Astrocyte (in vitro differentiated cells and primary cell): ENCODE data around the gene C4orf33. TPM values are rescaled to one million over a fixed set of nuclear protein-coding genes. Genes with fewer than 3 reads are reported as not detected.

Experiments
- DNase-seq: peaks from one replicate; pipeline ENCODE4 v3.0.0-alpha.2; 2010; ENCODE audit warnings: low read depth
- FAIRE-seq: peaks from 2 replicates; lab custom pipeline; 2011; peaks lifted over from hg19 to GRCh38; lab: Jason Lieb, UNC
- H2AFZ ChIP-seq: 2 replicates; pipeline ENCODE4 v1.6.0; 2012; ENCODE audit warnings: low read depth, low read length, inconsistent platforms
- H3K27ac ChIP-seq: 2 replicates; pipeline ENCODE4 v1.5.1; 2011; ENCODE audit warnings: low read depth, low read length, inconsistent platforms
- H3K27me3 ChIP-seq: 2 replicates; pipeline ENCODE4 v1.6.0; 2011; ENCODE audit warnings: low read length, inconsistent platforms; ENCODE audit not compliant: insufficient read depth
- H3K36me3 ChIP-seq: 2 replicates; pipeline ENCODE4 v1.5.1; 2011; ENCODE audit warnings: low read length, inconsistent platforms; ENCODE audit not compliant: insufficient read depth
- H3K4me1 ChIP-seq: 2 replicates; pipeline ENCODE4 v1.5.1; 2011; ENCODE audit warnings: low read length, inconsistent platforms; ENCODE audit not compliant: insufficient read depth
- H3K4me2 ChIP-seq: 2 replicates; pipeline ENCODE4 v1.6.0; 2012; ENCODE audit warnings: low read length, inconsistent platforms
- H3K4me3 ChIP-seq: 2 replicates; pipeline ENCODE4 v1.5.1; 2011; ENCODE audit warnings: low read depth, mild to moderate bottlenecking, low read length, inconsistent platforms; ENCODE audit not compliant: insufficient read depth
- H3K79me2 ChIP-seq: 2 replicates; pipeline ENCODE4 v1.6.0; 2012; ENCODE audit warnings: mild to moderate bottlenecking, low read length, inconsistent platforms; ENCODE audit not compliant: insufficient read depth
- H3K9ac ChIP-seq: 2 replicates; pipeline ENCODE4 v1.6.0; 2012; ENCODE audit warnings: mild to moderate bottlenecking, low read length, inconsistent platforms
- H3K9me3 ChIP-seq: 2 replicates; pipeline ENCODE4 v1.5.1; 2012; ENCODE audit warnings: low read depth, mild to moderate bottlenecking, low read length, inconsistent platforms; ENCODE audit not compliant: insufficient read depth
- H4K20me1 ChIP-seq: 2 replicates; pipeline ENCODE4 v1.6.0; 2012; ENCODE audit warnings: low read length, inconsistent platforms; ENCODE audit not compliant: insufficient read depth
- H3K27ac Mint-ChIP-seq: one replicate; pipeline ENCODE4 v1.8.0; 2021; ENCODE audit warnings: mild to moderate bottlenecking, mixed read lengths; ENCODE audit not compliant: unreplicated experiment
- H3K27me3 Mint-ChIP-seq: one replicate; pipeline ENCODE4 v1.8.0; 2021; ENCODE audit warnings: low read depth, mixed read lengths; ENCODE audit not compliant: unreplicated experiment
- H3K36me3 Mint-ChIP-seq: one replicate; pipeline ENCODE4 v1.8.0; 2021; ENCODE audit warnings: low read depth, mixed read lengths; ENCODE audit not compliant: unreplicated experiment
- H3K4me1 Mint-ChIP-seq: one replicate; pipeline ENCODE4 v1.8.0; 2021; ENCODE audit warnings: low read depth, mixed read lengths; ENCODE audit not compliant: unreplicated experiment
- H3K4me3 Mint-ChIP-seq: one replicate; pipeline ENCODE4 v1.8.0; 2021; ENCODE audit warnings: mild to moderate bottlenecking, moderate library complexity, mixed read lengths; ENCODE audit not compliant: unreplicated experiment
- H3K9me3 Mint-ChIP-seq: one replicate; pipeline ENCODE4 v1.8.0; 2021; ENCODE audit warnings: mild to moderate bottlenecking, mixed read lengths; ENCODE audit not compliant: unreplicated experiment
- EZH2 ChIP-seq: IDR thresholded peaks from 2 replicates; pipeline ENCODE4 v1.6.1; 2012; ENCODE audit warnings: mild to moderate bottlenecking, low read length, inconsistent platforms; ENCODE audit not compliant: insufficient read depth
- total RNA-seq: library from RNA; stranded (reverse); gene quantifications from 2 replicates; pipeline ENCODE4 v1.2.1, GENCODE V29; 2021
- TF ChIP-seq, protein P1 (sequence below): IDR thresholded peaks from 2 replicates; pipeline ENCODE4 v1.5.1; 2011; ENCODE audit warnings: low read depth, mild to moderate bottlenecking, inconsistent platforms, low read length, moderate library complexity; ENCODE audit not compliant: insufficient read depth

The C4orf33 gene
- total RNA-seq, 1 donor from 2014 or later = 10.6 TPM

DNA sequence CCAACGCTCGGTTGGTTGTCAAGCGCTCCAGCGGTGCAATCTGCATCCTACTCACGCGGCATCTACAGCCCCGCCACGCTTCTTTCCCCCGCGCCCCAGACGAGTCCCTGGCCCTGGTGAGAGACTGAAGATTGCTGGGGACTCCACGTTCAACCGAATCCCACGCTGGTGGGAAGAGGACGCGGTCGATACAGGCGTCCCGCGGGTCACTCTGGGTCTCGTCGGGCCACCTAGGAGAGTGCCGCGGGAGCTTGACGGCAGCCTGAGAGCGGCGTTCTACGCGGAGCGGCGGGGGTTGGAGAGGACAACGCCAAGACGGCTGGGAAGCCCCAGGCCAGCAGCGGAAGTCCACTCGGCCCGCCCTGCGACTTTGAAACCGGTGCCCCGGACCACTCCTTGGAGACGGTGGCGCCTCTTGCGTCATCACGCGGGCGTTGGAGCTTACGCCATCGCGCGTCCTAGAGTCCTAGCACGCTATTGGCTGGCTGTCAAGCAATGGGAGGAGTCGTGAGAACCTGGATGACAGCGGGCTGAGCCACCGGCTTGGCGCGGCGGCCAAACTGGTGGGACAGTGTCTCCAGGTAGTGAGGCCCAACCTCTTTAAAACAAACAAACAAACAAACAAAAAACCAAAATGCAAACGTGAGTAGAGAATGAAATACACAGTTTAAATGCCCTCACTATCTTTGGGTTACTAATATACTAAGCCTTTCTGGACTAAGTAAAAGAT is 2.6 kb upstream of the C4orf33 start, which contains the start of gene SCLT1:
TSS of gene SCLT1 (minus strand) at position 349 of the 730 bp plus-strand sequence. CDS start 436 bp downstream, outside the sequence.
- peak within 1 kb of the TSS; percentile 87 for H2AFZ ChIP-seq
- no peak for TF ChIP-seq EZH2
- TF ChIP-seq, protein P1, sequence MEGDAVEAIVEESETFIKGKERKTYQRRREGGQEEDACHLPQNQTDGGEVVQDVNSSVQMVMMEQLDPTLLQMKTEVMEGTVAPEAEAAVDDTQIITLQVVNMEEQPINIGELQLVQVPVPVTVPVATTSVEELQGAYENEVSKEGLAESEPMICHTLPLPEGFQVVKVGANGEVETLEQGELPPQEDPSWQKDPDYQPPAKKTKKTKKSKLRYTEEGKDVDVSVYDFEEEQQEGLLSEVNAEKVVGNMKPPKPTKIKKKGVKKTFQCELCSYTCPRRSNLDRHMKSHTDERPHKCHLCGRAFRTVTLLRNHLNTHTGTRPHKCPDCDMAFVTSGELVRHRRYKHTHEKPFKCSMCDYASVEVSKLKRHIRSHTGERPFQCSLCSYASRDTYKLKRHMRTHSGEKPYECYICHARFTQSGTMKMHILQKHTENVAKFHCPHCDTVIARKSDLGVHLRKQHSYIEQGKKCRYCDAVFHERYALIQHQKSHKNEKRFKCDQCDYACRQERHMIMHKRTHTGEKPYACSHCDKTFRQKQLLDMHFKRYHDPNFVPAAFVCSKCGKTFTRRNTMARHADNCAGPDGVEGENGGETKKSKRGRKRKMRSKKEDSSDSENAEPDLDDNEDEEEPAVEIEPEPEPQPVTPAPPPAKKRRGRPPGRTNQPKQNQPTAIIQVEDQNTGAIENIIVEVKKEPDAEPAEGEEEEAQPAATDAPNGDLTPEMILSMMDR = no peak
- FAIRE-seq = no peak
- H3K4me2 ChIP-seq = peak within 1 kb of the TSS; percentile 83
- Mint-ChIP-seq H3K36me3 (peaks cover 2% of the 10 kb centered on the region), H3K27ac (no peak within 1 kb of the TSS), H3K9me3 (no peaks in the 10 kb centered on the region), H3K27me3 (no peaks in the 10 kb centered on the region), H3K4me3 (no peak within 1 kb of the TSS), H3K4me1 (peaks cover 6% of the 10 kb centered on the region)
- H4K20me1 ChIP-seq = peaks cover 8% of the 10 kb centered on the region
- peaks cover 43% of the 10 kb centered on the region for H3K79me2 ChIP-seq
- peaks cover 6% of the 10 kb centered on the region for H3K4me1 ChIP-seq
- no peaks in the 10 kb centered on the region for H3K9me3 ChIP-seq
- H3K36me3 ChIP-seq = no peaks in the 10 kb centered on the region
- H3K9ac ChIP-seq = peak within 1 kb of the TSS; percentile 97
- H3K4me3 ChIP-seq = peak within 1 kb of the TSS; percentile 99
- no peaks in the 10 kb centered on the region for H3K27me3 ChIP-seq
- peak; percentile 96 for DNase-seq
- peak within 1 kb of the TSS; percentile 97 for H3K27ac ChIP-seq

DNA sequence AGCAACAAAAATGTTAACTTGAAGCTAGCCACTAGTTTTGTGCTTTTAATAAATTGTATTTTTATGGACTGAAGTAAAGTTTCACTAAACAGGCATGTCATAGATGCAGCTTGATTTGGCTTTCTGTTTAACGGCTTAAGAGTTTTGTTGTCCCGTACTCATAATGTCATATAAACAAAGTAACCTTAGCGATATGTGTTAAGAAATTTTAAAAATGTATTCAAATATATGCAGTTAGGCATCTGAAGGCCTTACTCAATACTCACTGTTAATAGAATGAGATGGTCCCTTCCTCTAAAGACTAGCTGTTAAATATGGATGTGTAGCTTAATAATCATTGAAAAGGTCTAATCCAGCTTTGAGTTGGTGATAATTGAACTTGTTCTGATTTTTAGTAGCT is 1.6 kb upstream of the C4orf33 start:
- Mint-ChIP-seq H3K27me3 (no peaks in the 10 kb centered on the region), H3K4me3 (no peak overlapping the region), H3K9me3 (no peaks in the 10 kb centered on the region), H3K4me1 (peaks cover 6% of the 10 kb centered on the region), H3K27ac (no peak overlapping the region), H3K36me3 (no peaks in the 10 kb centered on the region)
- FAIRE-seq = no peak
- Histone ChIP-seq H4K20me1 (peaks cover 8% of the 10 kb centered on the region), H3K79me2 (peaks cover 35% of the 10 kb centered on the region), H3K9me3 (no peaks in the 10 kb centered on the region), H3K4me3 (peak overlapping the region; percentile 99), H2AFZ (no peak overlapping the region), H3K9ac (peak overlapping the region; percentile 97), H3K4me1 (peaks cover 6% of the 10 kb centered on the region), H3K36me3 (no peaks in the 10 kb centered on the region), H3K27ac (no peak overlapping the region), H3K4me2 (peak overlapping the region; percentile 83), H3K27me3 (no peaks in the 10 kb centered on the region)
- no peak for DNase-seq
- TF ChIP-seq, protein P1 = no peak
- no peak for TF ChIP-seq EZH2

DNA sequence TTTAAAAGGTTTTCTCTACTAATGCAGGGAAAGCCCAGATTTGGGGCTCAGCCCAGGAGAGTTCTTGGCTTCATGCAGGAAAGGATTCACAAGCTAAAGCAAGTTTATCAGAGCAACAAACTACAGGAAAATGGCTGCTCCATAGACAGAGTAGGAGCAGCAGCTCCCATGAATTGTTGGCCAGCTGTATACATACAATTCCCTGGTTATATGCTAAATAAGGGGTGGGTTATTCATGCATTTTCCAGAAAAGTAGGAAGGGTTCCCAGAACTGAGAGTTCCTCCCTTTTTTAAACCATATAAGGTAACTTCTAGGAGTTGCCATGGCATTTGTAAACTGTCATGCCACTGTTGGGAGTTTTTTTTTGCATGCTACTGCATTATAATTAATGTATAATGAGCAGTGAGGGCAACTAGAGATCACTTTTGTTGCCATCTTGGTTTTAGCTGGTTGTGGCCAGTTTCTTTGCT is 2.6 kb downstream of the C4orf33 start:
- no peaks in the 10 kb centered on the region for H4K20me1 ChIP-seq
- DNase-seq = no peak
- Mint-ChIP-seq H3K4me3 (no peak overlapping the region), H3K9me3 (no peaks in the 10 kb centered on the region), H3K27me3 (no peaks in the 10 kb centered on the region), H3K36me3 (no peaks in the 10 kb centered on the region), H3K4me1 (peaks cover 4% of the 10 kb centered on the region), H3K27ac (no peak overlapping the region)
- H3K27me3 ChIP-seq = no peaks in the 10 kb centered on the region
- H3K27ac ChIP-seq = no peak overlapping the region
- H3K36me3 ChIP-seq = peaks cover 2% of the 10 kb centered on the region
- H3K4me1 ChIP-seq = no peaks in the 10 kb centered on the region
- no peak for FAIRE-seq
- H3K9me3 ChIP-seq = no peaks in the 10 kb centered on the region
- H3K9ac ChIP-seq = no peak overlapping the region
- H2AFZ ChIP-seq = no peak overlapping the region
- no peak overlapping the region for H3K4me3 ChIP-seq
- no peak for TF ChIP-seq EZH2
- TF ChIP-seq, protein P1 = no peak
- no peak overlapping the region for H3K4me2 ChIP-seq
- no peaks in the 10 kb centered on the region for H3K79me2 ChIP-seq
